PC-3 (cell line): ENCODE results near the gene OSCAR.

ENCODE experiments used
- EZH2 ChIP-seq: fragments of 300-600 bp; sonication (generic); IDR thresholded peaks from one replicate; pipeline ENCODE4 v1.6.1; 2017; ENCODE audit warnings: antibody characterized with exemption, mild to moderate bottlenecking, low read length; ENCODE audit not compliant: unreplicated experiment
- EZH2phosphoT487 ChIP-seq: fragments of 300-600 bp; sonication (generic); IDR thresholded peaks from 2 replicates; pipeline ENCODE4 v1.6.1; 2018; ENCODE audit warnings: mild to moderate bottlenecking, antibody characterized with exemption, low read length, borderline replicate concordance
- TF ChIP-seq, protein P1 (sequence below): fragments of 300-600 bp; sonication (generic); conservative IDR thresholded peaks from 2 replicates; pipeline ENCODE4 v1.5.1; 2017; ENCODE audit warnings: antibody characterized with exemption, low read depth, mild to moderate bottlenecking, low read length

DNA sequence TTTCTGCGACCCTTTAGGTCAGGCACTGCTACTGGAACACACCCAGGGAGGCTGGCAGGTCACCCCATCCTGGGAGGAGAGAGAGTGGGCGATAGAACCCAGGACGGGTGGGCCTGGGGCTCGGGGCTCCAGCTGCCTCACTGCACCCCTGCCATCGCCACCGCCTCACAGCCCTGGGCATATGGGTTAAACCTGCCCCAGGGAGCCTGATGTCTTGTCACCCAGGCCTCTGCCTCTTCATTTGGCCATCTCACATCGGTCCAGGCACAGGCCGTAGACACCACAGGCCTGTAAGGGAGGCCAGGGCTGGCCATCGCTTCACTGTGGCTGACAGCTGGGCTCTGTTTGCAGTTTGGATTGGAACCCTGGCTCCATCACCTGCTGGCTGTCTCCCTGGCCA is 25.1 kb upstream of the OSCAR start:
- TF ChIP-seq, protein P1, sequence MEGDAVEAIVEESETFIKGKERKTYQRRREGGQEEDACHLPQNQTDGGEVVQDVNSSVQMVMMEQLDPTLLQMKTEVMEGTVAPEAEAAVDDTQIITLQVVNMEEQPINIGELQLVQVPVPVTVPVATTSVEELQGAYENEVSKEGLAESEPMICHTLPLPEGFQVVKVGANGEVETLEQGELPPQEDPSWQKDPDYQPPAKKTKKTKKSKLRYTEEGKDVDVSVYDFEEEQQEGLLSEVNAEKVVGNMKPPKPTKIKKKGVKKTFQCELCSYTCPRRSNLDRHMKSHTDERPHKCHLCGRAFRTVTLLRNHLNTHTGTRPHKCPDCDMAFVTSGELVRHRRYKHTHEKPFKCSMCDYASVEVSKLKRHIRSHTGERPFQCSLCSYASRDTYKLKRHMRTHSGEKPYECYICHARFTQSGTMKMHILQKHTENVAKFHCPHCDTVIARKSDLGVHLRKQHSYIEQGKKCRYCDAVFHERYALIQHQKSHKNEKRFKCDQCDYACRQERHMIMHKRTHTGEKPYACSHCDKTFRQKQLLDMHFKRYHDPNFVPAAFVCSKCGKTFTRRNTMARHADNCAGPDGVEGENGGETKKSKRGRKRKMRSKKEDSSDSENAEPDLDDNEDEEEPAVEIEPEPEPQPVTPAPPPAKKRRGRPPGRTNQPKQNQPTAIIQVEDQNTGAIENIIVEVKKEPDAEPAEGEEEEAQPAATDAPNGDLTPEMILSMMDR = no peak
- TF ChIP-seq EZH2 (no peak), EZH2phosphoT487 (no peak)
